Psoas muscle (tissue), 8 donors: Measurements from ENCODE around the gene TAF4. TPM values are rescaled to one million over a fixed set of nuclear protein-coding genes. Genes with fewer than 3 reads are reported as not detected.
"Not testable (repeated sequence)": the region's sequence is repeated elsewhere in the genome, so short reads cannot be mapped to it uniquely, and the experiment has no call there.

Experiments used
- ATAC-seq, 4 donors: fragments of 200-7000 bp; cut with Tn5 transposase; one replicate each; pipeline ENCODE4 v1.9.1; 2020; ENCODE audit warnings: moderate library complexity in 3 of 4, mild to moderate bottlenecking in 2 of 4
- DNase-seq, 2 donors: peaks; one replicate each; pipeline ENCODE4 v3.0.0-alpha.2; 2020
- H3K27ac ChIP-seq: fragments of 200-600 bp; one replicate; pipeline ENCODE4 v1.8.0; 2022
- H3K27me3 ChIP-seq, 3 donors: fragments of 200-600 bp in 1 of 3; one replicate each; pipeline versions ENCODE4 v1.6.1 to v1.8.0; 2013 to 2022; ENCODE audit warnings: low read length in 2 of 3, mild to moderate bottlenecking in 2 of 3, moderate library complexity in 1 of 3; ENCODE audit not compliant: insufficient read depth in 3 of 3
- H3K36me3 ChIP-seq, 2 donors: fragments of 200-600 bp in 1 of 2; one replicate each; pipeline versions ENCODE4 v1.6.1 to v1.8.0; 2013 to 2022; ENCODE audit warnings: low read depth in 1 of 2, mild to moderate bottlenecking in 1 of 2, moderate library complexity in 1 of 2; ENCODE audit not compliant: insufficient read depth in 1 of 2
- H3K4me1 ChIP-seq: fragments of 200-600 bp; one replicate; pipeline ENCODE4 v1.8.0; 2022
- H3K4me3 ChIP-seq: fragments of 200-600 bp; one replicate; pipeline ENCODE4 v1.8.0; 2022; ENCODE audit warnings: mild to moderate bottlenecking
- H3K9me3 ChIP-seq: fragments of 200-600 bp; one replicate; pipeline ENCODE4 v1.8.0; 2022
- CTCF ChIP-seq: fragments of 200-600 bp; IDR thresholded peaks from one replicate; pipeline ENCODE4 v1.8.0; 2022; ENCODE audit warnings: antibody characterized with exemption
- WGBS, 3 donors: extraction: QIAGEN DNeasy Blood & Tissue Kit; methylation state at CpG; one replicate each; pipeline versions ENCODE4 v1.1.6 to v1.1.7; 2013; 5-methylcytosine and 5-hydroxymethylcytosine counted together
- intact Hi-C, 2 donors: fragments of 100-400 bp; cut with DNase I; formaldehyde crosslinking; loops; one replicate each; pipeline versions ENCODE4 v1.11.0 to v1.14.2; 2022
- polyA plus RNA-seq, 3 donors: library from polyadenylated mRNA; stranded (reverse); fragments of 200-250 nt; gene quantifications; one replicate each; pipeline ENCODE4 v1.2.3, GENCODE V29; 2013
- total RNA-seq, 4 donors: library from RNA; stranded (reverse); fragmentation: NEBNext Ultra II Directional in 2 of 4; extraction: Animal tissue kit (Norgen Biotek cat#: 25700) in 2 of 4; gene quantifications; one replicate each; pipeline versions ENCODE4 v1.2.1 to v1.2.4, GENCODE V29; 2021 to 2023
- donor health status: healthy with polysubstance abuse.
- donor health status: DM: no; HTN: no; CAD: no; lungs with moderate emphysema.
- donor health status: Bipolar disorder and iron deficiency.
- donor health status: healthy.
- donor health status: DM: yes; HTN: yes; CAD: no.
- donor health status: DM: no; HTN: no; CAD: no.
- donor health status: DM: no; HTN: no; CAD: no.
- donor health status: DM: yes; HTN: yes; CAD: no.

TAF4 gene
- total and polyA plus RNA-seq, 7 donors, result 2.8 to 17.7 (median 10.7) TPM

GRCh38 chr20:62059401-62059800 is 6.3 kb downstream of the TAF4 start:
- whole genome bisulfite sequencing, 3 donors, result 79 to 83% (median 79%) methylated on average over 11 of the region's 11 CpGs
- no peak for ATAC-seq

GRCh38 chr20:62058941-62059340 is 6.7 kb downstream of the TAF4 start:
- Histone ChIP-seq H3K27ac (no peak overlapping the region), H3K4me3 (no peak overlapping the region), H3K9me3 (no peaks in the 10 kb centered on the region), H3K4me1 (peaks cover 36% of the 10 kb centered on the region), H3K36me3 (peaks cover 0 to 4% of the 10 kb centered on the region in 2 donors), H3K27me3 (no peaks in the 10 kb centered on the region)
- DNase-seq, result no peak
- TF ChIP-seq CTCF, result no peak
- no peak for ATAC-seq
- intact Hi-C loops, result no loop called here
- 92 to 97% (median 93%) methylated on average over 10 to 11 of the region's 11 CpGs for WGBS, 3 donors

More at GRCh38 chr20:62059401-62059800, 6.3 kb downstream of the TAF4 start:
- DNase-seq, result no peak
- Histone ChIP-seq H3K27ac (no peak overlapping the region), H3K27me3 (no peaks in the 10 kb centered on the region), H3K4me3 (no peak overlapping the region), H3K36me3 (peaks cover 0 to 4% of the 10 kb centered on the region in 2 donors), H3K9me3 (no peaks in the 10 kb centered on the region), H3K4me1 (peaks cover 40% of the 10 kb centered on the region)
- no peak for TF ChIP-seq CTCF
- intact Hi-C loops, result no loop called here

GRCh38 chr20:62056975-62057374 is 8.7 kb downstream of the TAF4 start:
- Histone ChIP-seq H3K27ac (no peak overlapping the region), H3K9me3 (no peaks in the 10 kb centered on the region), H3K36me3 (no peaks in the 10 kb centered on the region), H3K4me1 (peaks cover 19% of the 10 kb centered on the region), H3K27me3 (no peaks in the 10 kb centered on the region), H3K4me3 (no peak overlapping the region)
- WGBS, 3 donors, result 91 to 92% (median 92%) methylated on average over 11 of the region's 11 CpGs
- DNase-seq (no peak), ATAC-seq (no peak)
- TF ChIP-seq CTCF, result no peak
- intact Hi-C loops, result no loop called here

- intact Hi-C loops, result no loop called here
- 77 to 91% (median 88%) methylated on average over 6 of the region's 6 CpGs for WGBS, 3 donors
- DNase-seq, result no peak
- H3K27ac ChIP-seq, result no peak overlapping the region
- no peak overlapping the region for H3K4me3 ChIP-seq
- H3K4me1 ChIP-seq, result peaks cover 20% of the 10 kb centered on the region
- H3K27me3 ChIP-seq, result no peaks in the 10 kb centered on the region
- TF ChIP-seq CTCF, result no peak
- no peak for ATAC-seq
- no peaks in the 10 kb centered on the region for H3K9me3 ChIP-seq
- H3K36me3 ChIP-seq, result no peaks in the 10 kb centered on the region
Observed at GRCh38 chr20:62056377-62056776, 9.3 kb downstream of the TAF4 start.

GRCh38 chr20:62055862-62056115 is 9.9 kb downstream of the TAF4 start:
- peaks cover 26% of the 10 kb centered on the region for H3K4me1 ChIP-seq
- intact Hi-C loops, H3K27ac ChIP-seq, H3K9me3 ChIP-seq, DNase-seq, H3K4me3 ChIP-seq, H3K27me3 ChIP-seq, H3K36me3 ChIP-seq, ATAC-seq: not testable (repeated sequence)
- WGBS, 3 donors, result 80 to 91% (median 87%) methylated on average over 6 of the region's 6 CpGs
